ENCODE data around the gene SELP.

DNA sequence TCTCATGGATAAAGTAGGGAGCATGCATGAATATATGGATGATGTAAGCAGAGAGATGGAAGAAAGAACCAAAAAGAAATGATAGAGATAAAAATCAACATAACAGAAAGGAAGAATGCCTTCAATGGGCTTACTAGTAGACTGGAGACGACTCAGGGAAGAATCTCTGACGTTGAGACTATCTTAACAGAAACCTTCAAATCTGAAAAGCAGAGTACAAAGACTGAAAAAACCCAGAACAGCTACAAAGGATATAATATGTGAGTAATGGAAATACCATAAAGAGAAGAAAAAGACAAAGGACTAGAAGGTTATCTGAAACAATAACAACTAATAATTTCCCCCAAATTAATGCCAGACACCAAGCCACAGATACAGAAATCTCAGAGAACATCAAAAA is 18.3 kb upstream of the SELP start:
- TF ChIP-seq, protein P1, sequence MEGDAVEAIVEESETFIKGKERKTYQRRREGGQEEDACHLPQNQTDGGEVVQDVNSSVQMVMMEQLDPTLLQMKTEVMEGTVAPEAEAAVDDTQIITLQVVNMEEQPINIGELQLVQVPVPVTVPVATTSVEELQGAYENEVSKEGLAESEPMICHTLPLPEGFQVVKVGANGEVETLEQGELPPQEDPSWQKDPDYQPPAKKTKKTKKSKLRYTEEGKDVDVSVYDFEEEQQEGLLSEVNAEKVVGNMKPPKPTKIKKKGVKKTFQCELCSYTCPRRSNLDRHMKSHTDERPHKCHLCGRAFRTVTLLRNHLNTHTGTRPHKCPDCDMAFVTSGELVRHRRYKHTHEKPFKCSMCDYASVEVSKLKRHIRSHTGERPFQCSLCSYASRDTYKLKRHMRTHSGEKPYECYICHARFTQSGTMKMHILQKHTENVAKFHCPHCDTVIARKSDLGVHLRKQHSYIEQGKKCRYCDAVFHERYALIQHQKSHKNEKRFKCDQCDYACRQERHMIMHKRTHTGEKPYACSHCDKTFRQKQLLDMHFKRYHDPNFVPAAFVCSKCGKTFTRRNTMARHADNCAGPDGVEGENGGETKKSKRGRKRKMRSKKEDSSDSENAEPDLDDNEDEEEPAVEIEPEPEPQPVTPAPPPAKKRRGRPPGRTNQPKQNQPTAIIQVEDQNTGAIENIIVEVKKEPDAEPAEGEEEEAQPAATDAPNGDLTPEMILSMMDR (tag by site-specific recombination; IDR thresholded peaks at IDR 0.05), result no peak
- TF ChIP-seq ZNF510 (tag by site-specific recombination; IDR thresholded peaks at IDR 0.05; ENCODE audit: insufficient replicate concordance), result no peak
- TF ChIP-seq, protein P2, sequence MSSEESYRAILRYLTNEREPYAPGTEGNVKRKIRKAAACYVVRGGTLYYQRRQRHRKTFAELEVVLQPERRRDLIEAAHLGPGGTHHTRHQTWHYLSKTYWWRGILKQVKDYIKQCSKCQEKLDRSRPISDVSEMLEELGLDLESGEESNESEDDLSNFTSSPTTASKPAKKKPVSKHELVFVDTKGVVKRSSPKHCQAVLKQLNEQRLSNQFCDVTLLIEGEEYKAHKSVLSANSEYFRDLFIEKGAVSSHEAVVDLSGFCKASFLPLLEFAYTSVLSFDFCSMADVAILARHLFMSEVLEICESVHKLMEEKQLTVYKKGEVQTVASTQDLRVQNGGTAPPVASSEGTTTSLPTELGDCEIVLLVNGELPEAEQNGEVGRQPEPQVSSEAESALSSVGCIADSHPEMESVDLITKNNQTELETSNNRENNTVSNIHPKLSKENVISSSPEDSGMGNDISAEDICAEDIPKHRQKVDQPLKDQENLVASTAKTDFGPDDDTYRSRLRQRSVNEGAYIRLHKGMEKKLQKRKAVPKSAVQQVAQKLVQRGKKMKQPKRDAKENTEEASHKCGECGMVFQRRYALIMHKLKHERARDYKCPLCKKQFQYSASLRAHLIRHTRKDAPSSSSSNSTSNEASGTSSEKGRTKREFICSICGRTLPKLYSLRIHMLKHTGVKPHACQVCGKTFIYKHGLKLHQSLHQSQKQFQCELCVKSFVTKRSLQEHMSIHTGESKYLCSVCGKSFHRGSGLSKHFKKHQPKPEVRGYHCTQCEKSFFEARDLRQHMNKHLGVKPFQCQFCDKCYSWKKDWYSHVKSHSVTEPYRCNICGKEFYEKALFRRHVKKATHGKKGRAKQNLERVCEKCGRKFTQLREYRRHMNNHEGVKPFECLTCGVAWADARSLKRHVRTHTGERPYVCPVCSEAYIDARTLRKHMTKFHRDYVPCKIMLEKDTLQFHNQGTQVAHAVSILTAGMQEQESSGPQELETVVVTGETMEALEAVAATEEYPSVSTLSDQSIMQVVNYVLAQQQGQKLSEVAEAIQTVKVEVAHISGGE (tag by site-specific recombination; conservative IDR thresholded peaks at IDR 0.05; ENCODE audit: low read depth), result no peak
- TF ChIP-seq, protein P3, sequence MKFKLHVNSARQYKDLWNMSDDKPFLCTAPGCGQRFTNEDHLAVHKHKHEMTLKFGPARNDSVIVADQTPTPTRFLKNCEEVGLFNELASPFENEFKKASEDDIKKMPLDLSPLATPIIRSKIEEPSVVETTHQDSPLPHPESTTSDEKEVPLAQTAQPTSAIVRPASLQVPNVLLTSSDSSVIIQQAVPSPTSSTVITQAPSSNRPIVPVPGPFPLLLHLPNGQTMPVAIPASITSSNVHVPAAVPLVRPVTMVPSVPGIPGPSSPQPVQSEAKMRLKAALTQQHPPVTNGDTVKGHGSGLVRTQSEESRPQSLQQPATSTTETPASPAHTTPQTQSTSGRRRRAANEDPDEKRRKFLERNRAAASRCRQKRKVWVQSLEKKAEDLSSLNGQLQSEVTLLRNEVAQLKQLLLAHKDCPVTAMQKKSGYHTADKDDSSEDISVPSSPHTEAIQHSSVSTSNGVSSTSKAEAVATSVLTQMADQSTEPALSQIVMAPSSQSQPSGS (tag by site-specific recombination; IDR thresholded peaks at IDR 0.05; ENCODE audit: low read depth), result no peak
- no peak for TF ChIP-seq ZNF48 (tag by site-specific recombination; IDR thresholded peaks at IDR 0.05)
- TF ChIP-seq ZNF747 (tag by site-specific recombination; IDR thresholded peaks at IDR 0.05), result no peak
- no peak for TF ChIP-seq KLF9 (tag by site-specific recombination; IDR thresholded peaks at IDR 0.05; ENCODE audit: low read depth)
- no peak for TF ChIP-seq ZFP41 (tag by site-specific recombination; IDR thresholded peaks at IDR 0.05; ENCODE audit: borderline replicate concordance)
- TF ChIP-seq, protein P4, sequence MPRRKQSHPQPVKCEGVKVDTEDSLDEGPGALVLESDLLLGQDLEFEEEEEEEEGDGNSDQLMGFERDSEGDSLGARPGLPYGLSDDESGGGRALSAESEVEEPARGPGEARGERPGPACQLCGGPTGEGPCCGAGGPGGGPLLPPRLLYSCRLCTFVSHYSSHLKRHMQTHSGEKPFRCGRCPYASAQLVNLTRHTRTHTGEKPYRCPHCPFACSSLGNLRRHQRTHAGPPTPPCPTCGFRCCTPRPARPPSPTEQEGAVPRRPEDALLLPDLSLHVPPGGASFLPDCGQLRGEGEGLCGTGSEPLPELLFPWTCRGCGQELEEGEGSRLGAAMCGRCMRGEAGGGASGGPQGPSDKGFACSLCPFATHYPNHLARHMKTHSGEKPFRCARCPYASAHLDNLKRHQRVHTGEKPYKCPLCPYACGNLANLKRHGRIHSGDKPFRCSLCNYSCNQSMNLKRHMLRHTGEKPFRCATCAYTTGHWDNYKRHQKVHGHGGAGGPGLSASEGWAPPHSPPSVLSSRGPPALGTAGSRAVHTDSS (tag by site-specific recombination; IDR thresholded peaks at IDR 0.05), result no peak

Data from HEK293 (cell line).